PC-3 (cell line): ENCODE results near the gene PTHLH.

Experiments used
- CTCF ChIP-seq: fragments of 300-600 bp; sonication (generic); conservative IDR thresholded peaks from 2 replicates; pipeline ENCODE4 v1.5.1; 2017; ENCODE audit warnings: antibody characterized with exemption, low read depth, mild to moderate bottlenecking, low read length
- EZH2 ChIP-seq: fragments of 300-600 bp; sonication (generic); IDR thresholded peaks from one replicate; pipeline ENCODE4 v1.6.1; 2017; ENCODE audit warnings: antibody characterized with exemption, mild to moderate bottlenecking, low read length; ENCODE audit not compliant: unreplicated experiment
- EZH2phosphoT487 ChIP-seq: fragments of 300-600 bp; sonication (generic); IDR thresholded peaks from 2 replicates; pipeline ENCODE4 v1.6.1; 2018; ENCODE audit warnings: mild to moderate bottlenecking, antibody characterized with exemption, low read length, borderline replicate concordance

DNA sequence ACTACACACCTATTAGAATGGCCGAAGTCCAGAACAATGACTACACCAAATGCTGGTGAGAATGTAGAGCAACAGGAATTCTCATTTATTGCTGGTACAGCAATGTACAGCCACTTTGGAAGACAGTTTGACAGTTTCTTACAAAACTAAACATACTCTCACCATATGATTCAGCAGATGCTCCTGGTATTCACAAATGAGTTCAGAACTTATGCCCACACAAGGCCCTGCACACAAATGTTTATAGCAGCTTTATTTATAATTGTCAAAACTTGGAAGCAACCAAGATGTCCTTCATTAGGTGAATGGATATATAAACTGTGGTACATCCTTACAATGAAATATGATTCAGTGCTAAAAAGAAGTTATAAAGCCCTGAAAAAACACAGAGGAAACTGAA, 38.3 kb downstream of the PTHLH start:
- TF ChIP-seq EZH2 = no peak
- TF ChIP-seq CTCF = no peak
- TF ChIP-seq EZH2phosphoT487 = no peak
